ENCODE measurements around the gene TRIM56. TPM values are rescaled to one million over a fixed set of nuclear protein-coding genes. Genes with fewer than 3 reads are reported as not detected.

The TRIM56 gene
- total and polyA plus RNA-seq, 9 of the 15 experiments (the other 6 are each of a cell fraction or from before 2014, with no cell fraction given), result 2.0 to 29.7 (median 11.6) TPM

- no peak for TF ChIP-seq HNRNPLL (IDR thresholded peaks at IDR 0.05; ENCODE audit: low read depth, low read length, poor library complexity, severe bottlenecking)
- TF ChIP-seq ZNF143 (CRISPR knock-in tag; IDR thresholded peaks at IDR 0.05), result no peak
- 0 out of 2 replicates have a peak, but pooled peaks have one; percentile 42 for TF ChIP-seq ZNF324 (CRISPR knock-in tag; IDR thresholded peaks at IDR 0.05)
- peak; percentile 94 for TF ChIP-seq L3MBTL2 (IDR thresholded peaks at IDR 0.05)
- TF ChIP-seq HMGXB4 (CRISPR knock-in tag; IDR thresholded peaks at IDR 0.05), result no peak
- TF ChIP-seq PREB (CRISPR knock-in tag; IDR thresholded peaks at IDR 0.05), result no peak
- TF ChIP-seq HBP1 (CRISPR knock-in tag; IDR thresholded peaks at IDR 0.05), result peak; percentile 24; the same call in 1 of the 2 replicates
- TF ChIP-seq RERE (CRISPR knock-in tag; IDR thresholded peaks at IDR 0.05; ENCODE audit: borderline replicate concordance), result no peak
- TF ChIP-seq ZNF639 (CRISPR knock-in tag; conservative IDR thresholded peaks at IDR 0.05 in 1 of 2, IDR thresholded peaks at IDR 0.05 in 1 of 2), result peak in 1 of 2 experiments; percentile 86; a peak in 2 of 4 replicates
- no peak for TF ChIP-seq RBM34 (IDR thresholded peaks at IDR 0.05; ENCODE audit: borderline replicate concordance, insufficient read depth, low read length)
- TF ChIP-seq MEF2D (tag; conservative IDR thresholded peaks at IDR 0.05; ENCODE audit: low read depth), result peak; percentile 52; the same call in 1 of the 2 replicates
- peak; percentile 82; the same call in 1 of the 2 replicates for TF ChIP-seq HDGF (IDR thresholded peaks at IDR 0.05)
- no peak for TF ChIP-seq MCM2 (IDR thresholded peaks at IDR 0.05; ENCODE audit: low read depth)
- no peak for TF ChIP-seq FOXM1 (IDR thresholded peaks at IDR 0.05; ENCODE audit: low read depth)
- no peak; the same call in 1 of the 2 replicates for TF ChIP-seq FOXM1 (CRISPR knock-in tag; IDR thresholded peaks at IDR 0.05; ENCODE audit: low read depth)
Measured at GRCh38 chr7:101099969-101100781, 14.9 kb downstream of the TRIM56 start (continued).

Measured in K562 (cell line).